ENCODE measurements around the gene HMCN1. TPM values are rescaled to one million over a fixed set of nuclear protein-coding genes. Genes with fewer than 3 reads are reported as not detected.

Gene HMCN1
- total and polyA plus RNA-seq, 8 donors, result 0.12 to 15.1 (median 0.86) TPM

- H3K9me3 ChIP-seq, result peaks cover 0 to 6% (median 0%) of the 10 kb centered on the region in 4 donors
- H3K36me3 ChIP-seq, result no peaks in the 10 kb centered on the region
- H3K27me3 ChIP-seq, result no peaks in the 10 kb centered on the region
- no peak overlapping the region for H3K27ac ChIP-seq
- H3K4me3 ChIP-seq, result no peak overlapping the region
- intact Hi-C loops (cut with DNase I; ENCODE audit: low total_unique reads), result no loop called here
- no peaks in the 10 kb centered on the region for H3K4me1 ChIP-seq
- 30 to 60% (median 50%) methylated on average over 3 of the region's 3 CpGs for WGBS, 5 donors
- DNase-seq, result no peak
- no peak for TF ChIP-seq POLR2A (IDR thresholded peaks at IDR 0.05)
- TF ChIP-seq POLR2AphosphoS5 (IDR thresholded peaks at IDR 0.05), result no peak
- no peak for TF ChIP-seq CTCF (IDR thresholded peaks at IDR 0.05)
- TF ChIP-seq EP300 (IDR thresholded peaks at IDR 0.05), result no peak
These were observed 430.6 kb downstream of the HMCN1 start for GRCh38 chr1:186164773-186165172.

- no peak for DNase-seq
- intact Hi-C loops (cut with DNase I; ENCODE audit: low total_unique reads), result no loop called here
- no peak overlapping the region for H3K4me3 ChIP-seq
- H3K36me3 ChIP-seq, result no peaks in the 10 kb centered on the region
- no peaks in the 10 kb centered on the region for H3K4me1 ChIP-seq
- no peaks in the 10 kb centered on the region for H3K27me3 ChIP-seq
- peaks cover 0 to 6% (median 0%) of the 10 kb centered on the region in 4 donors for H3K9me3 ChIP-seq
- no peak for TF ChIP-seq POLR2AphosphoS5 (IDR thresholded peaks at IDR 0.05)
- TF ChIP-seq CTCF (IDR thresholded peaks at IDR 0.05), result no peak
- no peak for TF ChIP-seq POLR2A (IDR thresholded peaks at IDR 0.05)
- no peak for TF ChIP-seq EP300 (IDR thresholded peaks at IDR 0.05)
- H3K27ac ChIP-seq, result no peak overlapping the region
- 28 to 52% (median 39%) methylated on average over 1 of the region's 1 CpG for WGBS, 5 donors
These were observed 431.1 kb downstream of the HMCN1 start for GRCh38 chr1:186165303-186165702.

GRCh38 chr1:186167096-186167668, 433.0 kb downstream of the HMCN1 start:
- WGBS, 5 donors, result 92 to 95% (median 93%) methylated on average over 5 of the region's 5 CpGs
- H3K27ac ChIP-seq, result no peak overlapping the region
- intact Hi-C loops (cut with DNase I; ENCODE audit: low total_unique reads), result no loop called here
- H3K9me3 ChIP-seq, result peaks cover 0 to 6% (median 0%) of the 10 kb centered on the region in 4 donors
- TF ChIP-seq CTCF (IDR thresholded peaks at IDR 0.05) (no peak), POLR2A (IDR thresholded peaks at IDR 0.05) (no peak), EP300 (IDR thresholded peaks at IDR 0.05) (no peak), POLR2AphosphoS5 (IDR thresholded peaks at IDR 0.05) (no peak)
- H3K36me3 ChIP-seq, result no peaks in the 10 kb centered on the region
- H3K27me3 ChIP-seq, result no peaks in the 10 kb centered on the region
- no peak for DNase-seq
- H3K4me1 ChIP-seq, result no peaks in the 10 kb centered on the region
- H3K4me3 ChIP-seq, result no peak overlapping the region

- intact Hi-C loops (cut with DNase I; ENCODE audit: low total_unique reads), result no loop called here
- no peak overlapping the region for H3K4me3 ChIP-seq
- TF ChIP-seq CTCF (IDR thresholded peaks at IDR 0.05) (no peak), EP300 (IDR thresholded peaks at IDR 0.05) (no peak), POLR2A (IDR thresholded peaks at IDR 0.05) (no peak), POLR2AphosphoS5 (IDR thresholded peaks at IDR 0.05) (no peak)
- no peaks in the 10 kb centered on the region for H3K9me3 ChIP-seq
- no peaks in the 10 kb centered on the region for H3K27me3 ChIP-seq
- H3K36me3 ChIP-seq, result no peaks in the 10 kb centered on the region
- 68 to 79% (median 76%) methylated on average over 4 of the region's 4 CpGs for WGBS, 5 donors
- H3K4me1 ChIP-seq, result no peaks in the 10 kb centered on the region
- no peak overlapping the region for H3K27ac ChIP-seq
- no peak for DNase-seq
These were observed 441.4 kb downstream of the HMCN1 start for GRCh38 chr1:186175588-186175987.

Data from stomach (tissue), 9 donors.